GM21528 (cell line): ENCODE measurements around the gene ROGDI.
"Not testable (repeated sequence)": the region's sequence is repeated elsewhere in the genome, so short reads cannot be mapped to it uniquely, and the experiment has no call there.

Source experiments
- ATAC-seq: cut with Tn5 transposase; IDR thresholded peaks from one replicate; pipeline ENCODE4 v1.9.1; 2021; ENCODE audit warnings: mild to moderate bottlenecking, moderate library complexity; ENCODE audit not compliant: unreplicated experiment, low FRiP score

The ROGDI gene

DNA sequence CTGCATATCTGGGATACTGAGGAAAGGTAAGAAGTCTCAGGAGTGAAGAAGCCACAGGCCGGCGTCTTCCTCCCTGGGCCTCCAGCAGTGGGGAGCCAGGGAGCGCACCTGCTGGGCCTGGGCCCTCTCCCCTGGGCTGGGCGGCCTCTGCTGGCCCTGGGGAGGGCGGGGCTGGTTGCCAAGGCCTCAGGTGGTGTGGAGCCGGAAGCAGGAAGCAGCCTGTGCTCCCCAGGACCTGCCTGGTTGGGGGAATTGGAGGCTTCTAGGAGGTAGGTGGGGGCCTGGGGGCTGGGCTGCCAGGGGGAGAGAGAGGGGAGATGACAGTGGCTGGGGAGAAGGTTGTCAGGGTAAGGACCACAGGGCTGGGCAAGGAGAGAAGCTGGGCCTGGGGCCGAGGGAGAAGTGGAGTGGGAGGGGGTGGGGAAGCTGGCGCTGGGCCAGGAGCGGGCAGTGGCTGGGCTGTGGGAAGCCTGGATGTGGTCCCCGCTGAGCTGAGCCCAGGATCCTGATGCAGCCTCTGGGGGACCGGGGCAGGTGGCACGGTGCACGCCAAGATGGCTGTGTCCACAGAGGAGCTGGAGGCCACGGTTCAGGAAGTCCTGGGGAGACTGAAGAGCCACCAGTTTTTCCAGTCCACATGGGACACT lies 7.1 kb downstream of the ROGDI start, which contains the start of gene SMIM22:
SMIM22 (plus strand) TSS at position 189 of the 647 bp plus-strand sequence; CDS start at position 555, 366 bp downstream.
- no peak for ATAC-seq

DNA sequence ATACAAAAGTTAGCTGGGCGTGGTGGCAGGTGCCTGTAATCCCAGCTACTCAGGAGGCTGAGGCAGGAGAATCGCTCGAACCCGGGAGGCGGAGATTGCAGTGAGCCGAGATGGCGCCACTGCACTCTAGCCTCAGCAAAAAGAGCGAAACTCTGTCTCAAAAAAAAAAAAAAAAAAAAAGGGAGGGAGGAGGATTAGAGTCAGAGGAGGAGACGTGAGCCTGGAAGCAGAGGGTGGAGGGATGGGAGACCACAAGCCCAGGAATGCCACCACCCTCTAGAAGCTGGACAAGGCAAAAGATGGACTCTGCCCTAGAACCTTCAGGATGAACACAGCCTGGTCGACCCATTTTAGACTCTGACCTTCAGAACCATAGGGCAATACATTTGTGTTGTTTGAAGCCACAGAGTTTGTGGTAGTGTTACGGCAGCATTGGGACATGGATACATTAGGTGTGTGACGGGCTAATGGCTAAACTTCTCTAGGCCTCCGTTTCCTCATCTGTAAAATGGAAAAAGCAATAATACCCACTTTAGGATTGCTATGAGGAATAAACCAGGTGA lies 9.4 kb downstream of the ROGDI start:
- ATAC-seq: no peak

DNA sequence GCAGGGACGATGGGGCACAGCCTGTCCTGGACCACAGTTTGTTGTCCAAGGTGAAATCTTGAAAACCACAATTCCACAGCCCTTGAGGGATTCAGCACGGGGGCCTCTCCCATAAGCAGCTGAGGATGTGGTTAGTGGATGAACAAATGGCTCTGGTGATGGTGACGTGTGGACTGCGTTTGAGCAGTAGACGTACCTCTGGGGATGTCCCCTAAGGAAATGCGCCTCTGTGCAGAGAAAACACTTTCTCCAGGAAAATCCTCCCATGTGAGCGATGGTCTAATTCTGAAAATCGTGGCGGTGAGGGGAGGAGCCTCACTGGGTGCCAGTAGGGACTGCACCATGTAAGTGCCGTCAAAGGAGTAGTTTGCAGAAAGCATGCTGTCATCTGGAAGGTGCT lies 11.6 kb downstream of the ROGDI start:
- ATAC-seq: no peak

DNA sequence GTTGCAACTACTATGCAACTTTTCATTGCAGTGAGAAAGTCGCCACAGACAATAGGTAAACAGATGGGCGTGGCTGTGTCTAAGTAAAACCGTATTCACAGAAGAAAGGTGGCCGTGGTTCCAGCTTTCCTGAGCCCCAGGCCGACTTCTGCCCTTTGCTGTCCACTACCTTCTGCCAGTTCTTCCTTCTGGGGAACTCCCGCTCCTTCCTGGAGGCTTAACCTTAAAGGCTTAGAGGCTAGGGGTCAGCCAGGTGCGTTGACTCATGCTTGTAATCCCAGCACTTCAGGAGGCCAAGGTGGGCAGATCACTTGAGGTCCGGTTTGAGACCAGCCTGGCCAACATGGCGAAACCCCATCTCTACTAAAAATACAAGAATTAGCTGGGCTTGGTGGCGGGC lies 12.2 kb downstream of the ROGDI start:
- no peak for ATAC-seq

DNA sequence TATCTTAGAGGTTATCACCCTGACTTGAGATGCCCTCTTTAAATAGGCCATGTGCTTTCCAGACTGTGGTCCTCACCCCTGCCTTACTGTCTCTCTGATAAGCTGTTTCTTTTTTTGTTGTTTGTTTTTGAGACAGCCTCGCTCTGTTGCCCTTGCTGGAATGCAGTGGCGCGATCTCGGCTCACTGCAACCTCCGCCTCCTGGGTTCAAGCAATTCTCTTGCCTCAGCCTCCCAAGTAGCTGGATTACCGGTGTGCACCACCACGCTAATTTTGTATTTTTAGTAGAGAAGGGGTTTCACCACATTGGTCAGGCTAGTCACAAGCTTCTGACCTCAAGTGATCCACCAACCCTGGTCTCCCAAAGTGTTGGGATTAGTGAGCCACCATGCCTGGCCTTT lies 13.5 kb downstream of the ROGDI start:
- no peak for ATAC-seq

DNA sequence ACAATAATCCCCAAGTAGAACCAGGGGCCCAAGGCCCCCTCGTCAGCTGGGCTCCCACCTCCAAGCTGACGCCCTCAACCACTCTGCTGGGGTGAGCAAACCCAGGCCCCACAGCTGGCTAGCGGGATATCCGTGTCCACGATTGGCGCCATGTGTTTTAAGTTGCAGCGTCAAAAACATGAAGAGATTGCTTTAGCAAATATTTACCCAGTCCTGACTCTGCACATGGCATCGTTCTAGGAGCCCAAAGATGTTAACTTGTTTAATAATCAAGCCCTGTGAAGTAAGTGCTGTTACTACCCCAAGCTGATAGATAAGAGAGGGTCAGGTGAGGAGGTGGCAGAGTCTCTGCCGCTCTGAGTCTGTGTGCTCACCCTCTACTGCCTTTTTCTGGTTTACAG lies 13.9 kb downstream of the ROGDI start:
- no peak for ATAC-seq

DNA sequence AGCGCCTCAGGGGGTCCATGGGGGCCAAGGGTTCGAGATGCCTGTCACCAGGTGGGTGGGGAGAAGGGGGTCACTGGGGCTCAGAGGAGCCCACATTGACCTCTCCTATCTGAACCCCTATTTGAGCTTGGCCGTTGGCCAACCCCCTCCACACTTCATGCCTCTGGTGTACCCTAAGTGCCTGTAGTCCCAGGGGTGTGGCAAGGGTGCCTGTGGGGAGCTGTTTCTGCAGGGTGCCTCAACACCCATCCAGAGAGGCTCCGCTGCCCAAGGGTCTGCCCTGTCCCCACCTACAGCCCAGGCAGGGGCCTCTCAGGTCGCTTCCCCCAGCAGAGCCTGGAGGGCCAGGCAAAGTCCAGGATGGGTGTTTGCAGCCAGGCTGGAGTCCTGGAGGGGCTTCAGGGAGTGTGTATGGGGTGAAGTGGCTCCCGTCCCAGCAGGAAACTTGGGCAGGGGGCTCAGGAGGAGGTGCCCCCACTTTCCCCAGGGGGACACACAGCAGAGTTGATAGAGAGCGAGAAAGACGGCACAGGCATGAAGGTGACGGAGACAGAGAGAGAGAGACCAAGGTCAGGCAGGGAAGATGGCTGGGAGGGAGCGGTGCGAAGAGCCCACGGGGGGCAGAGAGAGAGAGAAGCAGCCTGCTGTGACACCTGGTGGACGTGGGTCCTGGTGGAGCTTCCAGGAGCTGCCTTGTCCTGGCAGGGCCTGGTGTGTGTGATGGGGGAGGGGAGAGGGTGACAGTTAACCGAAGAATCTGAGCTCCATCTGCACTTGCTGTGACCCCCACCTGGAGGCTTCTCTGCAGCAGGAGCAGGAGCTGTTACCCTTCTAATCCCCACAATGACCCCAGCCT lies 14.6 kb downstream of the ROGDI start, which contains the start of gene SEPTIN12:
SEPTIN12 (minus strand) TSS at position 719 of the 856 bp plus-strand sequence; CDS start at position 19, 700 bp downstream.
- no peak for ATAC-seq

DNA sequence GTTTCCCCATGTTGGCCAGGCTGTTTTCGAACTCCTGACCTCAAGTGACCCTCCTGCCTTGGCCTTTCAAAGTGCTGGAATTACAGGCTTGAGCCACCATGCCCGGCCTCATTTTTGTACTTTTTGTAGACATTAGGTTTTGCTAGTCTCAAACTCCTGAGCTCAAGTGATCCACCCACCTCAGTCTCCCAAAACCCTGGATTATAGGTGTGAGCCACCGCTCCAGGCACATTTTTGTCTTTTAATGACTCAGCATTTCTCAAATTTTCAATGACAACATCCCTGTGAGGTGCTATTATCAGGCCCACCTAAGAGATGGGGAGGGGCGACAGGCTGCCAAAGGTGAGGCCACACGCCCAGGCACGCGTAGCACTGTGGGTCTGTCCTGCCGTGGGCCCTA lies 15.4 kb downstream of the ROGDI start:
- ATAC-seq: no peak

DNA sequence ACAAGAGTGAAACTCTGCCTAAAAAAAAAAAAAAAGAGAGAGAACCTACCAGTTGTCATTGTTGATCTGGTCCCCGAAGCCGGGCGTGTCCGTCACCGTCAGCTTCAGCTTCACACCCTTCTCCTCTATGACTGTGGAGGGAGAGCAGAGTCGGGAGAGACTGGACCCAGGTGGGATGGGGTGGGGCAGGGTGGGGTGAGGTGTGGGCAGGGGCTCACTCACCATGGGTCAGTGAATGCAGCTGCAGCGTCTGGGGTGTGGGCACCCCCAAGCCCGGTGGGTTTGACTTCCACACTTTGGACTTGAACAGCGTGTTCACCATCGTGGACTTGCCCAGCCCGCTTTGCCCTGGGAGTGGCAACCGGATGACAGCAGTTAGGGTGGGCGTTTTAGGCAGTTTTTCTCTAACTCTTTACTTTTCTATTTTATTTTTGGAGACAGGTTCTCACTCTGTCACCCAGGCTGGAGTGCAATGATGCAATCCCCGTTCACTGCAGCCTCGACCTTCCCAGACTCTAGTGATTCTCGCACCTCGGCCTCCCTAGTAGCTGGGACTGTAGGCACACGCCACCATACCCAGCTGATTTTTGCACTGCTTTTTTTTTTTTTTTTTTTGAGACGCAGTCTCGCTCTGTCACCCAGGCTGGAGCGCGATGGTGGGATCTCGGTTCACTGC lies 16.5 kb downstream of the ROGDI start:
- ATAC-seq: no peak

DNA sequence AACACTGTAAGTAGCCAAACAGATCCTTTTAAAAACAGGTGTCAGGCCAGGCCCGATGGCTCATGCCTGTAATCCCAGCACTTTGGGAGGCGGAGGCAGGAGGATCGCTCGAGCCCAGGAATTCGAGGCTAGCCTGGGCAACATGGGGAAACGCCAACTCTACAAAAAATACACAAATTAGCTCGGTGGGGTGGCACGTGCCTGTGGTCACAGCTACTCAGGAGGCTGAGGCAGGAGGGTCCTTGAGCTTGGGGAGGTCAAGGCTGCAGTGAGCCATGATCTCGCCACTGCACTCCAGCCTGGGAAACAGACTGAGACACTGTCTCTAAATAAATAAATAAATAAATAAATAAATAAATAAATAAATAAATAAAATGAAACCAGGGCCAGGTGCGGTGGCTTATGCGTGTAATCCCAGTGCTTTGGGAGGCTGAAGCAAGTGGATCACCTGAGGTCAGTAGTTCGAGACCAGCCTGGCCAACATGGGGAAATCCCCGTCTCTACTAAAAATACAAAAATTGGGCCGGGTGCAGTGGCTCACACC lies 17.9 kb downstream of the ROGDI start:
- not testable (repeated sequence) for ATAC-seq

DNA sequence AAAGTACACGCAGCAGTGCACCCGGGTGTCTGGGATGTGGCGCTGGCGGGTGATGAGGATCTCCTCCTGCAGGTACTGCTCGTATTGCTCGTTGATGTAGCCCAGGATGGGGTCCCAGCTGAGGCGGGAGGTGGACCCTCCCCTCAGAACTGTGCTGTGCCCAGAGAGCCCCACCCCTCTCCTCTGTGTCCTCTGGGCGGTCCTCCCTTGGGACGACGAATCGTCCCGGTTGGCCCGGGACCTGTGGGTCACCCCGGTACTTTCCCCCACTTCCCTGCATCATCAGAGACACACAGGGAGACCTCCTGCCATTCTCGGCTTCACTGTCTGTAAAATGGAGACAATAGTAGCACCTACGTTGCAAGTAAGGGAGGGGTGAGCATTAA lies 18.5 kb downstream of the ROGDI start:
- ATAC-seq: no peak

DNA sequence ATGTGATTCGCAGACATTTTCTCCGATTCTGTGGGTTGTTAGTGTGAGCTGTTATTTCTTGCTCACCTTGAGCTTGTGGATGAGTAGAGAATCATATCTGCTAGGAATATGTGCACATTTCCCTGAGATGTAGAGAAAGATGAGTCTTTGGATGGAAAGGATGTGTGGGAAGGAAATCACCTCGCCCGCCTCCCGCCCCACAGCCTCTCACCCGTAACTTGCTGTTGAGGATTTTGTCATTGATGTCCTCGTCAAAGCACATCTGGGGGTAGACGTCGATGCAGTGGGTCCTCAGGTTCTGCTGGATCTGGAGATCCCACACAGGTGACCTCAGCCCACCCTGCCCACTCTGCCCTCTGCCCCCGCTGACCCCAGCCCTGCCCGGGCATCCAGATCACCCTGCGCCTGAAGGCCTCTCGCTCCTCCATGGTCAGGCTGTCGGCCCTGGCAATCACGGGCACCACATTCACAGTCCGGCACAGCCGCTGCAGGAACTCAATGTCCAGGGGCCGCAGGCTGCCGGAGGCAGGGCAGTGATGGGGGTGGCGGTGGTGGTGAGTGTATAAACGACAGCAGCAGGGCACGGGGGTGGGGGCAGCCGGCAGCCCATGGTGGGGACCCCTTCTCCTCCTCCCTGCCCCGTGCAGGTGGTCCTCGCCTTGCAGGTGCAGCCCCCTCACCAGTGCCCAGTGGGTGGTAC lies 19.0 kb downstream of the ROGDI start:
- ATAC-seq: no peak

DNA sequence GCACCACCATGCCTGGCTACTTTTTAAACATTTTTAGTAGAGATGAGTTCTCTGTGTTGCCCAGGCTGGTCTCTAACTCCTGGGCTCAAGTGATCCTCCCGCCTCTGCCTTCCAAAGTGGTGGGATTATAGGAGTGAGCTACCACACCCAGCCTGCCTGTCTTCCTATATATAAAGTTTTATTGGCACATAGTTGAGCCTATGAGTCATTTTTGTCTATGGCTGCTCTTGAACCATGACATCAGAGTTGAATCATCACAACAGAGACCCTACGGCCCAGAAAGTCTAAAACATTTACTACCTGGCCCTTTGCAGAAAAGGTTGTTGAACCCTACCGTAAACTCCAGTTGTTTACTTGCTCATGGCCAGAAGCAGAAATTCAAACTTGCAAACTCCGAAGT lies 22.2 kb downstream of the ROGDI start:
- no peak for ATAC-seq

DNA sequence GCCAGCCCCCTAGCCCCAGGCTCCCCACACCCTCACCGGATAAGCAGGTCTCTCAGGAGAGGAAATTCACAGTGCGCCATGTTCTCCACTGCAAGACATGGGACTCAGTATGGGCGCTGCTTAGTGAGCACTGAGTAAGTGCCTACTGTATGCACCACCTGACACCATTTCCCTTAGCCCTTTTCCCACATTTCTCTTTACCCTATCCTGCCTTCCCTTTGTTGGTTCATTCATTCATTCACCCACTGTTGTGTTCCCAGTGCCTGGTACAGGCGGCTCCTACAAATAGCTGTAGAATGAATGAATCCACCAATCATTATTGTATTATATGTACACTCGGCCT lies 24.4 kb downstream of the ROGDI start:
- ATAC-seq: no peak

DNA sequence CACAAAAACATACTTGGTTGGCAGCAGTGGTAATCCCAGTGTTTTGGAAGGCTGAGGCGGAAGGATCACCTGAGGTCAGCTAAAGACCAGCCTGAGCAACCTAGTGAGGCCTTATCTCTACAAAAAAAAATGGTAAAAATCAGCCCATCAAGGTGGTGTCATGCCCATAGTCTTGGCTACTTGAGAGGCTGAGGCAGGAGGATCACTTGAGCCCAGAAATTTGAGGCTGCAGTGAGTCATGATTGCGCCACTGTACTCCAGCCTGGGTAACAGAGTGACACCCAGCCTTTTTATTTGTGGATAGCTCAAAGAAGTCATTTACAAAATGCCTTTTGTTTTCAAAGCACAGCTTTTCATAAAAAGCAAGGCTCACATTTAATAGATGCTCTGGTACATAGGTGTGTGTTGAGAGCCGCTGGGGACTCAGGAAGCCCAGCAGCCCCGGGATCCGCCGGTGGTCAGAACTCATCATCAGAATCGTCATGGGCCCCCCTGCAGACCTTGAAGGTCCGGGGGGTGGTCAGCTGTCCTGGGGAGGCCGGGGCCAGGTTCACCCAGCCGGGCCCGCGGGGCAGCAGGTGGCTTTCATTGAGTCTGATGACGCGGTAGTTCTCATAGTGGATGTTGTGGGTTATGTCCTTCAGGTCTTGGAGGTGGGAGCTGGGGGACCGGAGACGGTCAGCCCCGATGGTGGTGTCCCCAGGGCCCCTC lies 24.9 kb downstream of the ROGDI start:
- ATAC-seq: no peak

DNA sequence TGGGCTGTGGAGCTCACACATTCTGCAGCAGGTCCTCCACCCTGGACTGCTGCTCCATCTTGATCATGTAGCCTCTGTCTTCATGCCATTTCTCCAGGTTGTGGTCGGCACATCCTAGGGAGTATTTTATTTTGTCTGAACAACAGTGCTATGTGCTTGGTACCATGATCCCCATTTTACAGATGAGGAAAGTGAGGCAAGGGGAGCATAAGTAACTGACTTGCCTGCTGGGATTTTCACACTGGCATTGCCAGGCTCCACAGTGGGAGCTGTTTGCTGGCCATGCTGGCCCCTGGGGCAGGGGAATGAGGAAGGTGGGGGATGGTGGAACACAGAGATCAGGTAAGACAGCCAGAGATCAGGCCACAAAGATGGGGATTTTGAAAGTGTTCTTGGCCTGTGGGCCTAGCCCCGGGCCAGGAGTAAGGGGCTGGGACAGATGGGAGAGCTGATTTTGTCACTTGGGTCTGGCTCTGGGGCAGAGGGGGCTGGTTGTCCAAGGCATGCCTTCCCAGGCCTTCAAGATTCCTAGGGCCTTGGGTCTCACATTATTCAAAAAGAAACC lies 26.2 kb downstream of the ROGDI start:
- no peak for ATAC-seq

DNA sequence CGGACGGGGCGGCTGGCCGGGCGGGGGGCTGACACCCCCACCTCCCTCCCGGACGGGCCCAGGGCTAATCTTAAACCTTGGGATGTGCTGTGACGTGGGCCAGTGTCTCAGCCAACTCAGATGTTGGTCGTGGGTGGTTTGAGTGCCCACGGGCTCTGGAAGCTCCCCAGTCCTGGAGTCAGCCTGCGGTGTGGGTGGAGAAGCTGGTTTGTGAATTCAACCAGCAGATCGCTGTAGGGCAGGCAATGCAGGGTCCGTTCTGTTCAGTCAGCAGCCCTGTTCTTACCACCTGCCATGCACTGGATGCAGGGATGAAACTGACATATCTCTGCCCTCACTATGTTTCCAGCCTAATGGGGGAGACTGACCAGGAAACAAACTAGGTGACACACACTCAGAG lies 27.4 kb downstream of the ROGDI start:
- no peak for ATAC-seq

DNA sequence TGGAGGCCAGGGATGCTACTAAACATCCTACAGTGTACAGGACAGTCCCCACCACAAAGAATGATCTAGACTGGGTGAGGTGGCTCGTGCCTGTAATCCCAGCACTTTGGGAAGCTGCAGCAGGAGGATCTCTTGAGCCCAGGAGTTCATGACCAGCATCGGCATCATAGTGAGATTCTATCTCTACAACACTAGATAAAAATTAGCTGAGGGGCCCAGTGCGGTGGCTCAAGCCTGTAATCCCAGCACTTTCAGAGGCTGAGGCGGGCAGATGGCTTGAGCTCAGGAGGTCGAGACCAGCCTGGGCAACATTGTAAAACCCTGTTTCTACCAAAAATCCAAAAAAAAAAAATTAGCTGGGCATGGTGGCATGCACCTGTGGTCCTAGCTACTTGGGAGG lies 30.1 kb downstream of the ROGDI start:
- no peak for ATAC-seq

DNA sequence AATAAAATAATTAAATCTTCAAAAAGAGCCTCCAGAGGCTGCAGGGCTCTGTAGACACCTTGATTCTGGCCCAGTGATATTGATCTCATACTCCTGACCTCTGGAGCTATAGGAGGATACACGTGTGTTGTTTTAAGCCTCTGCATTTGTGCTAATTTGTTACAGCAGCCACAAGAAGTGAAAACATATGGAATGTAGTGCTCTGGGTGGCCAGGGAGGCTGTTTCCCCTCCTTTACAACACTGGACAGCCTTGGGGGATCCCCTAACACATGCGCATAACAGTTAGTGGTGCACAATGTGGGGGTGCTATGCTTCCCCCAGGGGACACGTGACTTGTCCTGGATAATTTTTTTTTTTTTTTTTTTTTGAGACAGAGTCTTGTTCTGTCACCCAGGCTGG lies 30.8 kb downstream of the ROGDI start:
- no peak for ATAC-seq
